Glutamatergic neuron (in vitro differentiated cells): ENCODE data around the gene ATXN7L3. TPM values are rescaled to one million over a fixed set of nuclear protein-coding genes. Genes with fewer than 3 reads are reported as not detected.
A peak's percentile ranks its signal among the peaks of the same experiment; 100 is the strongest.

Experiments
- DNase-seq: peaks from one replicate; pipeline ENCODE4 v3.0.0; 2022
- H3K27ac Mint-ChIP-seq: one replicate; pipeline ENCODE4 v1.8.0; 2020; ENCODE audit warnings: mild to moderate bottlenecking, mixed read lengths, inconsistent platforms; ENCODE audit not compliant: unreplicated experiment
- H3K27me3 Mint-ChIP-seq: one replicate; pipeline ENCODE4 v1.8.0; 2020; ENCODE audit warnings: mild to moderate bottlenecking, moderate library complexity, mixed read lengths, inconsistent platforms; ENCODE audit not compliant: unreplicated experiment
- H3K36me3 Mint-ChIP-seq: one replicate; pipeline ENCODE4 v1.8.0; 2020; ENCODE audit warnings: mild to moderate bottlenecking, mixed read lengths, inconsistent platforms; ENCODE audit not compliant: unreplicated experiment
- H3K4me1 Mint-ChIP-seq: one replicate; pipeline ENCODE4 v1.8.0; 2020; ENCODE audit warnings: mild to moderate bottlenecking, low read depth, mixed read lengths, inconsistent platforms; ENCODE audit not compliant: unreplicated experiment
- H3K4me3 Mint-ChIP-seq: one replicate; pipeline ENCODE4 v1.8.0; 2020; ENCODE audit warnings: mild to moderate bottlenecking, mixed read lengths, inconsistent platforms; ENCODE audit not compliant: unreplicated experiment
- H3K9me3 Mint-ChIP-seq: one replicate; pipeline ENCODE4 v1.8.0; 2020; ENCODE audit warnings: mild to moderate bottlenecking, moderate library complexity, mixed read lengths, inconsistent platforms; ENCODE audit not compliant: unreplicated experiment
- CTCF ChIP-seq: fragments of 200-600 bp; sonication (generic); IDR thresholded peaks from one replicate; pipeline ENCODE4 v1.5.0; 2021; ENCODE audit not compliant: partially characterized antibody, unreplicated experiment
- total RNA-seq: library from RNA; stranded (reverse); fragmentation: NEBNext Ultra II Directional; extraction: Animal tissue kit (Norgen Biotek cat#: 25700); gene quantifications from one replicate; pipeline ENCODE4 v1.2.1, GENCODE V29; 2021; ENCODE audit not compliant: unreplicated experiment

ATXN7L3 gene
- total RNA-seq, 1 donor from 2014 or later: 146 TPM

DNA sequence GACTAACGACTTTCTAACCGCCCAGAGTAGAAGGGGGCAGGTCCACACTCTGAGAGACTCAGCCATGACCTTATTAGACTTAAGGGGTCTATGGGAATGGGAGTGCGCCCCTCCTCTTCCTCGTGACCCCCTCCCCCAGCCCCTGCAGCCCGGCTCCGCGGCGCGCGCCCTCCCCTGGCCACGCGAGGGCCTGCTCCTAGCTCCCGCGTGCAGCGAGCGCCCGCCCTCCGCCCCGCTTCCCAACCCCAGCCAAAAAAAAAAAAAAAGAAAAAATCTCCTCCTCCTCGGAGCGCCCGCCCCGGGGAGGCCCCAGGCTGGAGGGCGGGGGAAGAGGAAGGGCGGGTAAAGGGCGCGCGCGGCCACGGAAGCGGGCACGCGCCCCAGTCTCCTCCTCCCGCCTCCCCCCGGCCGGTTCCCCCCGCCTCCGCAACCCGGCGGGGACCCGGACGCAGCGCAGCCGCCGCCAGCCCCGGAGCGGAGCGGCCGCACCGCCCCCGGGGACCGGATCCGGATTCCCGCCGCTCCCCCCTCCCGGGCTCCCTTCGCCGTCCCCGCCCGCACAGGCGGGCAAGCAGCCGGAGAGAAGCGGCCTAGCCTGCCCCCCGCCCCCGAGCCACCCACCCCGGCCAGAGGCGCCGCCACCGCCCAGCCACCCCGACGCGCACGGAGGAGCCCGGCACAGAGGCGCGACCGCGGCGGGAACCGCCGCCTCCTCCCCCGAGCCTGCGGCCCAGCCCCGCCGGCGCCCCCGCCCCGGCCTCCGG lies 18.8 kb upstream of the ATXN7L3 start:
- peaks cover 21% of the 10 kb centered on the region for H3K9me3 Mint-ChIP-seq
- DNase-seq: peak; percentile 79
- H3K27ac Mint-ChIP-seq: peak overlapping the region; percentile 43
- TF ChIP-seq CTCF: peak; percentile 59
- H3K4me3 Mint-ChIP-seq: peak overlapping the region; percentile 76
- H3K27me3 Mint-ChIP-seq: peaks cover 24% of the 10 kb centered on the region
- H3K36me3 Mint-ChIP-seq: no peaks in the 10 kb centered on the region
- H3K4me1 Mint-ChIP-seq: peaks cover 17% of the 10 kb centered on the region

DNA sequence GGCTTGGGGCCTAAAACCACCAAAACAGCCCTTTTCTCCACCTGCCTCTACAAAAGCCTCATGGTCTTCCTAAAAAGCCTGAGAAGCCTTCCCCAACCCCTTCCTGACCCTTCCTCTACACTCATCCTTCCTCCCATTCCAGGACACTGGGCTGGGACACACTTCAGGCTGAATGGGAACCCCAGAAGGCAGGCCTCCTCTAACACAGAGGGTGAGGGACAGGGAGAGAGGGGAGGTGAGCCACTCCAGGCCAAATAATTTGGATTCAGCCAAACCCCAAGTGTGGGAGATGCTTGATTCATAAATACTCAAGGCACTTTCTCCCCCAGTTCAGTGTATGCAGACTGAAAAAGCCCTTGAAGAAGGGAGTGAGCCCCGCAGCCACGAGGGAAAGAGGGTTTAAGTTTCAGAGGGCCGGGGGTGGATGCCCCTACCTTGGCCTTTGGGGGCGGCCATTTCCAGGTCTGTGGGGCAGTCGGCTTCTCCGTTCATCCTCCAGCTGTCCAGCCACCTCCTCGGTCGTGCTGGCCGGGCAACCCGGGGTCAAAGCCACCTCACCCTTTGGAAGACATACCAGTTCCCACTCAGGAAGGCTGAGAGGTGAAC lies 18.2 kb upstream of the ATXN7L3 start:
- peaks cover 26% of the 10 kb centered on the region for H3K27me3 Mint-ChIP-seq
- peaks cover 21% of the 10 kb centered on the region for H3K9me3 Mint-ChIP-seq
- DNase-seq: no peak
- peak overlapping the region; percentile 43 for H3K27ac Mint-ChIP-seq
- peaks cover 19% of the 10 kb centered on the region for H3K4me1 Mint-ChIP-seq
- peak overlapping the region; percentile 76 for H3K4me3 Mint-ChIP-seq
- no peaks in the 10 kb centered on the region for H3K36me3 Mint-ChIP-seq
- TF ChIP-seq CTCF: no peak

- Mint-ChIP-seq H3K36me3 (no peaks in the 10 kb centered on the region), H3K9me3 (peaks cover 20% of the 10 kb centered on the region), H3K27me3 (peaks cover 18% of the 10 kb centered on the region), H3K4me3 (peak overlapping the region; percentile 64), H3K4me1 (peaks cover 21% of the 10 kb centered on the region), H3K27ac (no peak overlapping the region)
- TF ChIP-seq CTCF: no peak
- DNase-seq: no peak
Measured at GRCh38 chr17:44216694-44217093, 17.0 kb upstream of the ATXN7L3 start.

GRCh38 chr17:44216173-44216572 lies 16.5 kb upstream of the ATXN7L3 start:
- DNase-seq: no peak
- peaks cover 13% of the 10 kb centered on the region for H3K27me3 Mint-ChIP-seq
- H3K27ac Mint-ChIP-seq: no peak overlapping the region
- TF ChIP-seq CTCF: no peak
- peaks cover 21% of the 10 kb centered on the region for H3K4me1 Mint-ChIP-seq
- no peaks in the 10 kb centered on the region for H3K36me3 Mint-ChIP-seq
- peaks cover 16% of the 10 kb centered on the region for H3K9me3 Mint-ChIP-seq
- no peak overlapping the region for H3K4me3 Mint-ChIP-seq

DNA sequence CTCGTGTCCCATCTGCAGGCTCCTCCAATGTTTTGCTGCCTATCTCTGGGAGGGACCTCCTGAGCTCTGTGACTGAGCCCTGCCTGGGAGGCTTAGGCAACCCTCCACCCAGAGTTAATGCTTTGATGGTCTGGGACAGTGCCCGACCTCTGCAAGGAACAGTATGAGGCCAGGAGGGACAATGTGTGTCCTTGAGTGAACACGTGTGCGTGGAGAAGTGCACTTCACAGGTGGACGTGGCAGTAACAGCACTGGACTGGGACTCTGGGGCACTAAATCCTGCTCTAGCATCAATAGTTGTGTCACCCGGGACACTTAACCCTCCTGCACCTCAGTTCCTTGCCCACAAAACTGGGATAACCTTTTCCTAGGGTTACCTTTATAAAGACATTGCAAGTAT lies 15.2 kb upstream of the ATXN7L3 start:
- Mint-ChIP-seq H3K4me3 (peak overlapping the region; percentile 16), H3K27ac (no peak overlapping the region), H3K27me3 (peaks cover 13% of the 10 kb centered on the region), H3K4me1 (peaks cover 21% of the 10 kb centered on the region), H3K9me3 (peaks cover 12% of the 10 kb centered on the region), H3K36me3 (no peaks in the 10 kb centered on the region)
- DNase-seq: no peak
- no peak for TF ChIP-seq CTCF
